Dermis blood vessel endothelial cell (primary cell): ENCODE data around the gene PPP1R37. TPM values are rescaled to one million over a fixed set of nuclear protein-coding genes. Genes with fewer than 3 reads are reported as not detected.

Experiments
- DNase-seq: peaks from one replicate; pipeline ENCODE4 v3.0.0; 2010
- total RNA-seq: library from RNA; depleted of rRNA; stranded (reverse); fragments of >200 nt; gene quantifications from 2 replicates; pipeline ENCODE4 v1.2.3, GENCODE V29; 2014

Gene PPP1R37, protein sequence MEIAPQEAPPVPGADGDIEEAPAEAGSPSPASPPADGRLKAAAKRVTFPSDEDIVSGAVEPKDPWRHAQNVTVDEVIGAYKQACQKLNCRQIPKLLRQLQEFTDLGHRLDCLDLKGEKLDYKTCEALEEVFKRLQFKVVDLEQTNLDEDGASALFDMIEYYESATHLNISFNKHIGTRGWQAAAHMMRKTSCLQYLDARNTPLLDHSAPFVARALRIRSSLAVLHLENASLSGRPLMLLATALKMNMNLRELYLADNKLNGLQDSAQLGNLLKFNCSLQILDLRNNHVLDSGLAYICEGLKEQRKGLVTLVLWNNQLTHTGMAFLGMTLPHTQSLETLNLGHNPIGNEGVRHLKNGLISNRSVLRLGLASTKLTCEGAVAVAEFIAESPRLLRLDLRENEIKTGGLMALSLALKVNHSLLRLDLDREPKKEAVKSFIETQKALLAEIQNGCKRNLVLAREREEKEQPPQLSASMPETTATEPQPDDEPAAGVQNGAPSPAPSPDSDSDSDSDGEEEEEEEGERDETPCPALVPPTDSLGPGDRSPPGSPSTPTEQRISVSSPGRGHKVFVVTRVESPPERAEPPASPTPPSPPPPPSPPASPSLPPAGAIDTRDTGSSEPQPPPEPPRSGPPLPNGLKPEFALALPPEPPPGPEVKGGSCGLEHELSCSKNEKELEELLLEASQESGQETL
- 31.1 and 39.7 TPM in 2 replicates for total RNA-seq

DNA sequence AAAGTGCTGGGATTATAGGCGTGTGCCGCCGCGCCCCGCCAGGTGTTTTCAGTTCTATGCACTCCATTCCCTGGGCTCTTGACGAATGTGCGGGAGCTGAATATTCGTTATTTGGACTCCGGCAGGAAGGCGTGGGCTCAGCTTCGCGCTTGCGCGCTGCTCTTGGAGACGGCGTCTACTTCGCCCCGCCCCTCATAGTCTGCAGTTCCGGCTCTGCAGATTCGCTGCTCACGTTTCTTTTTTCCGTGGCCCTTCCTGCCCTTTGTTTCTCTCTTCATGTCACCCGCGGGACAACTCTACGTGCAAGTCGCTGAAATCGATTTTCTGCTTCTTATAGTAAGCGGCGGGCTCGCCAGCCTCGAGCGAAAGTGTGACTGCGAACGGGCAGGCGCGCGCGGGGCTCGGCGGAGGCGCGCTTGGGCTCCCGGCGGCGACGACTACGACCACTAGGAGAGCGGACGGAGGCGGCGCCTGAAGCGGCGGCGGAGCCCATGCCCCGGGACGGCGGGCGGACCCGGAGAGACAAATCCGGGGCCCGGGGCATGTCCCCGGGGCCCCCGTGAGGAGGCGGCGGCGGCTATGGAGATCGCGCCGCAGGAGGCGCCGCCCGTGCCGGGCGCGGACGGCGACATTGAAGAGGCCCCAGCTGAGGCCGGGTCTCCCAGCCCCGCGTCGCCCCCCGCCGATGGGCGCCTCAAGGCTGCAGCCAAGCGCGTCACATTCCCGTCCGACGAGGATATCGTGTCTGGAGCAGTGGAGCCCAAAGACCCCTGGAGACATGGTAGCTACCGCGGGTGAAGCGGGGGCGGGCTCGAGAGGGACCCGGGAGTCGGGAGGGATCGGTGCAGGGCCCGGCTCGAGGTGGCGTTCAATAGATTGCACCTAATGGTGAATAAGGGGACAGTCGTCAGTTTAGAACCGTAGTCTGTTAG, at the start of gene PPP1R37:
Gene PPP1R37 (plus strand): TSS at position 433 of the 932 bp plus-strand sequence. CDS start 147 bp downstream, at position 580.
- DNase-seq = peak; percentile 99

DNA sequence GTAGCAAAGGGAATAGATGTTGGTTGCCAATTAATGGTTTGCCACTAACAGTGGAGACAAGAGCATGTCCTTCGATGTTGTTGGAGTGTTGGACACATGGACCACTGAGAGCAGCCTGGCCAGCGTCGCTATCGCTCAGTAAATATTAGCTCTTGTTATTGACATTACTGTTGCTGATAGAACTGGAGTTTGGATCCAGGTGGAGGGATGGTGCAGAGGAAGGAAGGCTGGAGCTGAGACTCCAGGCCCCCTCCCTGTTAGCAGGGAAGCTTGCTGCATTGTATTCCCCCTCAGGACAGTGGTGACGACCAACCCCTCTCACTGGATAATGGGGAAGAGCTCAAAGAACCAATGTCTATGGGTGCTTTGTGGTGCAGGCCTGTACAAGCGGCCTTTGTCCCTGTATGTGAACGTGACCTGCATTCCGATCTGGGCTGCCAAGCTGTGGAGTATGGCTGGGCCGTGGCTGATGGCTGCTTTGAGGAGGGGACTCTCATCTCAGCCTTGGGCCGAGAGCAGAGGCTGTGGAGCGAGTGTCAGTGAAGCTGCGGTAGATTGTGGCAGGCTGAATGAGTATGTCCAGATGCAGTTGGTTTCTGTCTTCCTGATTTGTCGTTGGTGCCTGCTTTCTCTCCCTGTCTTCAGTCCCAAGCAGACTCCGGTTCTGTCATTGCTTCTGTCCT, 47.2 kb upstream of the PPP1R37 start:
- no peak for DNase-seq

DNA sequence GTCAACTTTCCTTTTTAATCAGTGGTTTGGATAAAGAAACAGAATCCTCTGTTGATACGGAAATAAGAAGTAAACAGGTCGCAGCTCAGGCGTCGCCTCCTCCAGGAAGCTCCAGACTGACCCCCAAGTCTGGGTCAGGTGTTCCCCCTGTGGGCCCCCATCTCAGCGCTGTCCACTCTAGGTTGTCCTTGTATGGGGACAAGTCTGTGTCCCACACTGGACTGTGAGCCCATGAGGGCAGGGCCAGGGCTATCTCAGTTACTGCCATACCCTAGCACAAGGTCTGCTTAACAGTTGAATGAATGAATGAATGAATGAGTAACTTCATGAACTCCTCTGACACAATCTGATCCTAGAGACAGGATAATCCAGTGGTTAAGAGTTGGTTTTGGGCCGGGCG, 46.6 kb upstream of the PPP1R37 start:
- no peak for DNase-seq

DNA sequence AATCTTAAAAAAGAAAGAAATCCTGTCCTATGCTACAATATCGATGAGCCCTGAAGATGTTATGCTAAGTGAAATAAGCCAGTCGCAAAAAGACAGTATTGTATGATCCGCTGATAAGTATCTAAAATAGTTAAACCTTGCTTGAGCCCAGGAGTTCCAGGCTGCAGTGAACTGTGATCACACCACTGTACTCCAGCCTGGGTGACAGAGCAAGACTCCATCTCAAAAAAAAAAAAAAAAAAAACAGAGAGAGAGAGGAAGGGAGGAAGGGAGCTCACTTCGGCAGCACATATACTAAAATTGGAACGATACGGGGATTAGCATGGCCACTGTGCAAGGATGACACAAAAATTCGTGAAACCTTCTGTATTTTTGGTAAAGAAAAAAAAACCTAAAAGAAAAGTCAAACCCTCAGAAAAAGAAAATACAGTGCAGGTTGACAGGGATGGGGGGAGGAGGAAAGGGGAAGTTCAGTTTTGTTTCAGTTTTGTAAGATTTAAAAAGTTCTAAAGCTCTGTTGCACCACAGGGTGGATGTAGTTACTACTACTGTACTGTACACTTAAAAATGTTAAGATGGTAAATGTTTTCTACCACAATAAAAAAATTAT, 45.7 kb upstream of the PPP1R37 start:
- no peak for DNase-seq

DNA sequence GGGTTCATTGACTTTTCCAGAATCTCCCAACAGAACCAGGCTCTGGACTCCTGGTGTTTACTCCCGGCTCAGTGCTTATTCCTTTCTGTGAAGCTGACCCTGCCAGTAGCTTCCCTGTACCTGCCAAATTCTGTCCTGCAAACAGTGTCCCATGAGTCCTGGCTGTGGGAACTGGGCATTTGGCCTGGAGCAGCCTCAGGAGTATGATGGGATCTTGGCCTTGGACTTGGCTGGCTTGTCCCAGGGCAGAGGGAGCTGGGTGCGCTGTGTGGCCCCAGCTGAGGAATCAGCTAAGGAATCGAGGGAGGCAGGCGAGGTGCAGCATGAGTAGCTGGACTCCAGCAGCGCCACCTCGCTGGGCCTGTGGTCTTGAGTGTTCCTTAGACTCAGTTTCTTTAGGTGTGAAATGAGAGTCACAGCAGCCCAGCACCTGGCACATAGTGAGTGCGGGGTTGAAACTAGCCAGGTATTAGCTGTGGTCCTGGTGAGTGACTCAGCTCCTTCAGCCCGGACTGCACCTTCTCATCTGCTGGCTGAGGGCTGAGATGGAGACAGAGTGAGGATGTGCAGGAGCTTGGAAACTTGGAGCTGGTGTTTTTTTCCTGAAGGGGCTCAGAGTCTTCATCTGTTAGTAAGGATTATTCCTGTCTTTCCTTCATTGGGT, 43.8 kb upstream of the PPP1R37 start:
- DNase-seq = no peak

DNA sequence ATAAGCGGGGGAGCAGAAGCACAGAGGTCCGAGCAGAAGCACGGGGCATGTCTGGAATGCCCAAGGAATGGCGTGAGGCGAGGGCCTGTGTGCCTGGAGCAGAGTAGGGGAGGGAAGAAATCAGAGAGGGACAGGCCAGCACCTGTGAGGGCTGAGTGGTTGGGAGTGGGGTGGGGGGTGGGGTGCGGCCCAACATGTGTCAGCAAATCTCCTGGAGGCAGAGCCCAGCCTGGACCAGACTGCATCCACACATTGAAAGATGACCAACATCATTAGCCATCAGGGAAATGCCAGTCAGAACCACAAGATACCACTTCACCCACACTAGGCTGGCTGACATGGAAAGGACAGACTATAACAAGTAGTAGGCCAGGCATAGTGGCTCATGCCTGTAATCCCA, 42.9 kb upstream of the PPP1R37 start:
- no peak for DNase-seq

DNA sequence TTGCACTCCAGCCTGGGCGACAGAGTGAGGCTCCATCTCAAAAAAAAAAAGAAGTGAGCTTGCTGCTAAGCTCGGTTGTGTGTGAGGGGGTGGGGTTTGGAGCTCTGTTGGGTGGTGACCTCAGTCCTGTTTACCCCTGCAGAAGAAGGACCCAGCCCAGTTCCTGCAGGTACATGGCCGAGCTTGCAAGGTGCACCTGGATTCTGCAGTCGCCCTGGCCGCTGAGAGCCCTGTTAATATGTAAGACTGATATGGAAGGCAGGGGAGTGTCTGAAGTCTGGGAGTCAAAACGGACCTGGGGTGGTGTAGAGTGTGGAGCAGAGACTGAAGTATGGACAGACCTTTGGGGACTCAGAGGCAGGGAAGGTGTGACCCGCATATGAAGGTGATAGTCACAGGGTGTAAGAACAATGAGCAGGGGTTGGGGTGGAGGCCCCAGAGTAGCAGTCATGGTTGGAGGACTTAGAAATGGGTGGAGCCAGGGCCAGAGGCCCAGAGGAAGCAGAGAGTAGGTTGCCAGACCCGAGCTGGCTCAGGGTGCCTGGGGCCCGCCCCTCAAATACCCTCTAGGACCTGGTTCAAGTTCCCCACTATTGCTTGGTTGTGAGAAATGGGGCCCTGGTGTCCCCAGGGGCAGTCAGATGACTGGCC, 40.9 kb upstream of the PPP1R37 start:
- DNase-seq = no peak

DNA sequence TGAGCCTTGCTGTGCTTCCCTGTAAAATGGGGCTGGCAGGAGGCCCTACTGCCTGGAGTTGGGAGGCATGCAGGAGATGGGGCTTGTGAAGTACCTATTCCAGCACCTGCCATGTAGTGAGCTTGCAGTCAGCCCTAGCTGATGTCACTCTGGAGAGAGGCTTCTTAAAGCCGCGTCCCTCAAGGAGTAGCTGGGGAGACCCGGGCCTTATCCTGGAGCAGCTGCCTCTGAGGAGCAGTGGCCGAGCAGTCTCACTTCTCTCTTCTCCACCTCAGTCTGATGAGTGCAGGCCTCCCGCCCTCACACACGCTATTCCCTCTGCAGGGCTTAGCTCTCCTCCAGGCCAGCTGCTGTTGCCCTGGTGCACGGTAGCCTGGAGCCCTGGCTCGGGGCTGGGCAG, 36.1 kb upstream of the PPP1R37 start:
- DNase-seq = no peak

DNA sequence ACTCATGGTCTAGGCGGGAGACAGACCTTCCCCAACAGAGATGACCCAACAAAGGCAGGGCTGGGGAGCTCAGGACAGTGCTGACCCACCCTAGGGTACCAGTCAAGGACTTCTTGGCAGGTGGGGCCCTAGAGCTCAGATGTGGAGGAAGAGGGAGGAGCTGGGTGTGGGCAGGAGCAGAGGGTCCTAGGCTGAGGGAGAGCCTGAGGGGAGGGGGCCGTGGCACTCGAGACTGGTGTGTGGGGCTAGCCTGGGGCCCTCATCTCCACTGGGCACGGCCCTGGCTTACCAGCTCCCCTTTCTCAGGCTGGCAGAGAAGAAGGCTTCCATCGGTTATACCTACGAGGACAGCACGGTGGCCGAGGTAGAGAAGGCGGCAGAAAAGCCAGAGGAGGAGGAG, 35.5 kb upstream of the PPP1R37 start:
- DNase-seq = no peak

DNA sequence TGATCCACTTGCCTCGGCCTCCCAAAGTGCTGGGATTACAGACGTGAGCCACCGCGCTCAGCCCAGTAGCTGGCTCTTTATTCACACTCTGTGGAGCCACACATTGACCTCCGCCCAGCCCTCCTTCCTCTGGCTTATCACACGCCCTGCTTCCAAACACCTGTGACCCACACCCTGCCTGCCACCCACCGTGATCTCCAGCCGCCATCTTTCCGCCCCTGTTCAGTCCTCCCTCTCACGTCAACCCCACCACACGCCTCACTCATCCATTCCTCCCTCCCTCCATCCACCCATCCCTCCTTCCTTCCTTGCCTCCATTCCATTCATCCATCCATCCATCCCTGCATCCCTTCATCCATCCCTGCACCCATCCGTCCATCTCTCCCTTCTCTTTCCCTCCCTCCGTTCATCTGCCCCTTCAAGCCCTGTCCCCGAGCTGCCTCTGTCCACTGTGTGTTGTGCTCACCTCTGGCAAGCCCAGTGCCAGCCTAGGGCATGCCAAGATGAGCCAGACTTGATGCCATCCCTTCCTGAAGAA, 34.3 kb upstream of the PPP1R37 start:
- DNase-seq = no peak

DNA sequence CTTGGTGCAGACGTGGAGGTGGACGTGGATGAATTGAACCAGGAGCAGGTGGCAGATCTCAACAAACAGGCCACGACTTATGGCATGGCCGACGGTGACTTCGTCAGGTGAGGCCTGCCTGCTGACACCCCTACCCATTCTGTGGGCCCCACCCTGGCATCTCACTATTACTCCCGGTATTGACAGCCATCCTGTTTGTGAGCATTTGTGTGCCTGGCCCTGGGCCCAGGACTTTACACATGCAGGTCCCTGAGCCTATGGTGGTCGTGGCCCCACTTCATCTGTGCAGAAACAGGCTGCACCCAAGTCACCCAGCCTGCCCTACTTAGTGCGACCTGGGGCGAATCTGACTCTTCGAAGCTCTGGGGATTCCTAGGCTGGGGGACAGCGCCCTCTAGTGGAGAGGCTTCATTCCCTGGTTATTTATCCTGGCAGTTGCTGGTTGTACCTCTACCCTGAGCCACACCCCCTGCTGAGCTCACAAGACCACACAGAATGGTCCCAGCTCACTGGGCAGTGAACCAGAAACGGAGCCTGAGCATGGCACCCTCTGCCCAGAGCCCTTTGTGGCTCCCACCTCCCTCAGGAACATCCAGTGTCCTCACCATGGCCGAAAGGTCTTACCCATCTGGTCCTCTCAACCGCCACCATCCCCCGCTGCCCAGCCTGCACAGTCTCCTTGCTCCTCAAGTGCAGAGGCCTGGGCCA, 33.6 kb upstream of the PPP1R37 start:
- peak; percentile 90 for DNase-seq

DNA sequence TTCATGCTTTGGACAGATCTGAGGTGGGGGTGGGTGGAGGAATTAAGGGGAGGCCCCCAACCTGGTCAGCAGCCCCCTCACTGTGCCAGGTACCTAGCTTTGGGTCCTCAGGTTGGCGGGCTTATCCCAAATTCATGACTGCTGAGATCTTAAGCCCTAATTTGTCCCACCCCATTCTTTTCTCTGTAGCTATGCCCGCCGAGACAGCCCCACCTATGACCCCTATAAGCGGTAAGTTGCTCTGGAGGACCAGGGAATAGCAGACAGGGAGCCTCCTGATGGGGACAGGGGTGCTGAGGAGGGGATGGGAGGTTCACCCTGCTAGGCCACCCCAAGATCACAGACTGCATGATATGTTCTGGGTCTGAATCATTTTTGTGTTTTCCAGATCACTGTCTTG, 31.0 kb upstream of the PPP1R37 start:
- no peak for DNase-seq

DNA sequence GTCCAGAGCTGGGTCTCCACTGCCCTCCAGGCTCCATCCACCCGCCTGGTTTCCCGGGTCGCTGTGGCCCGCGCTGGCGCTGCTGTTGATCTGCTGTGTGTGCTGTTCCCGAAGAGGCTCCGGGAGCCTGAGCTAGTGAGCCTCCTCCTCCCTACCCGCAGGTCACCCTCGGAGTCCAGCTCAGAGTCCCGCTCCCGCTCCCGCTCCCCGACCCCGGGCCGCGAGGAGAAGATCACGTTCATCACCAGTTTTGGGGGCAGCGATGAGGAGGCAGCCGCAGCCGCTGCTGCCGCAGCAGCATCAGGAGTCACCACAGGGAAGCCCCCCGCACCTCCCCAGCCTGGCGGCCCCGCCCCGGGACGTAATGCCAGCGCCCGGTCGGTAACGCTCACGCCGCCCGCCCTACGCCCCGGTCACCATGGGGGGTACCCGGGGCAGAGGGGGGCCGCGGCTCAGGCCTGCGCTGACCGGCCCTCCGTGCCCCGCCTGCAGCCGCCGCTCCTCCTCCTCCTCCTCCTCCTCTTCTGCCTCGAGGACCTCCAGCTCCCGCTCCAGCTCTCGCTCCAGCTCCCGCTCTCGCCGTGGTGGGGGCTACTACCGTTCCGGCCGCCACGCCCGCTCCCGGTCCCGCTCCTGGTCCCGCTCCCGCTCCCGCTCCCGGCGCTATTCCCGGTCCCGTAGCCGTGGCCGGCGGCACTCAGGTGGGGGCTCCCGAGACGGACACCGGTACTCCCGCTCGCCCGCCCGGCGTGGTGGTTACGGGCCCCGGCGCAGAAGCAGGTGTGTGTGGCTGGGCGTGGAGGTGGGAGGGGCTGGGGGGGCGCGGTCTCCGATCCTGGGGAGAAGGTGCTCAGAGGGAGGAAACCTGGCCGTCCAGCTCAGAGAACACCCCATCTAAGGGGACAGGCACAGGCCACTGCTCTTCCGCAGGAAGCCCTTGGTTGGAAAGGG, 28.9 kb upstream of the PPP1R37 start:
- DNase-seq = no peak

DNA sequence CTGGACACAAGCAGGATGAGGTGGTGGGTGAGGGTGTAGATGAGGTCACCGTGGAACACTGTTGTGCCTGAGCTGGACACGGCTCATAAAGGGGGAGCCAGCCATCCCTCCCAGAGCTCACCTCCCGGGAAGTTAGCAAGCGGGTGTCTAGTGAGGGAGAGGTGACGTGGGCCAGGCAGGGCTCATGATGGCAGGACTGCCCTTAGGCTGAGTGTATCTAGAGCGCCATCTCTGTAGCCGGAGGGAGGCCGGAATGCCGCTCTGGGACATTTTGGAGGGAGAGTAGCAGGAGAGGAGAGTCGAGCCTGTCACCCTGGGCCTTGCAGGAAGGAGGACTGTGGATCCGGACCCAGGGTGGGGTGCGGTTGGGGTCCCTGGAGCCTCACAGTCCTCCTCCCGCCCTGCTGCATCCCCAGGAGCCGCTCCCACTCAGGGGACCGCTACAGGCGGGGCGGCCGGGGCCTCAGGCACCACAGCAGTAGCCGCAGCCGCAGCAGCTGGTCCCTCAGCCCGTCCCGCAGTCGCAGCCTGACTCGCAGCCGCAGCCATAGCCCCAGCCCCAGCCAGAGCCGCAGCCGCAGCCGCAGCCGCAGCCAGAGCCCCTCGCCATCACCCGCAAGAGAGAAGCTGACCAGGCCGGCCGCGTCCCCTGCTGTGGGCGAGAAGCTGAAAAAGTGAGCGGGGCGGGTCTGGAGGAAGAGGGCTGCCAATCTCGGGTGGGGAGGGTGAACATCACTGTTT, 25.9 kb upstream of the PPP1R37 start:
- DNase-seq = no peak

DNA sequence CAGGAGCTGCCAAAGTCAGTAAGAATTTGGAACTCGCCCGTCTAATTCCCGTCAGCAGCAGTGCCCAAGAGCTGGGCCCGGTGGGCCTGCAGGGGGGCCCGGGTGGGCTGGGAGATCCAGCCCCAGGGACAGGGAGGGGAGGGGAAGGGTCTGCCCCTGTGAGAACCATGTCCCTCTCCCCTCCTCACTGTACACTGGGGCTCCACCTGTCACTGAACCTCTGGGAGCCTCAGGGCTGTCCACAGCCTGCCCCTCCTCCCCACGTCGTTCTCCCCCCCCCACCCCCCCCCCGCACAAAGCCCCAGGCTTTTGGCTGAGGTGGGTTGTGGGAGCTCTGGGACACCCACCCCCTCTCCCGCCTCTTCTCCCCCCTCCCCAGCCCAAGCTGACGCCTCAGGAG, 24.9 kb upstream of the PPP1R37 start:
- no peak for DNase-seq

DNA sequence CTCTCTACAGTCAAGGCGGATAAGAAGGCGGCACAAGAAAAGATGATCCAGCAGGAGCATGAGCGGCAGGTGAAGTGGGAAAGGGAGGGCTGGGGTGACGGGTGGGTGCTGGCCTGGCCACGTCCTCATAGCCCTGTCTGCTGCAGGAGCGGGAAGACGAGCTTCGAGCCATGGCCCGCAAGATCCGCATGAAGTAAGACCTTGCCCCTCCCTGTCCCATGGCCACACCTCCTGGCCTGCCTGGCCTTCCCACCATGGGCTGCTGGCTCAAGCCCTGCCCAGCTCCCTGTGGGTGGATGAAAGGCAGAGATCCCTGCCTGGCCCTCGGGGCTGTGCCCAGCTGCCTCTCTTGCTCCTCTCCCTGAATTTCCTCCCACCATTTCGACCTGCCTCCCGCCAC, 23.9 kb upstream of the PPP1R37 start:
- DNase-seq = no peak

DNA sequence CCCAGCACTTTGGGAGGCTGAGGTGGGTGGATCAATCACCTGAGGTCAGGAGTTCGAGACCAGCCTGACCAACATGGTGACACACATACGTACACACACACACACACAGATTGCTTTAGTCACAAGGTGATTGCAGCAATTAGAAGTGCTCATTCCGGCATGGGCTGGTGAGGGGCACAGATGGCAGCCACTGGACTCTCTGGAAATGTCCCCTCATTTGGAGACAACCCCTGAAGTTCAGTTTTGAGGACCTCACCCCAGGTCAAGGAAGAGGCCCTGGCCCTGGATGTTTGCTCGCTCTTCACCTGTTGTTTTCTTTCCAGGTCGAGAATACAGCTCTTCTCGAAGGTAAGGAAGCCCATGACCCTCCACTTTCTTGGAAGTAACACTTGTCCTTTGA, 22.8 kb upstream of the PPP1R37 start:
- no peak for DNase-seq
